HepG2 (cell line): ENCODE measurements around the gene PAFAH1B2. TPM values are rescaled to one million over a fixed set of nuclear protein-coding genes. Genes with fewer than 3 reads are reported as not detected.
A peak's percentile ranks its signal among the peaks of the same experiment; 100 is the strongest.

Source experiments
- CREB1 ChIP-seq, 2 experiments: fragments of 450-650 bp in 1 of 2; IDR thresholded peaks; 2 replicates each; pipeline ENCODE4 v1.6.1; 2016 to 2017; ENCODE audit warnings: control low read depth in 1 of 2, mild to moderate bottlenecking in 1 of 2, missing compliant biosample characterization in 1 of 2, missing genetic modification characterization in 1 of 2
- ETV5 ChIP-seq: IDR thresholded peaks from 2 replicates; pipeline ENCODE4 v1.6.1; 2018; ENCODE audit warnings: missing biosample characterization, missing genetic modification reagents, inconsistent platforms, borderline replicate concordance
- HNRNPH1 ChIP-seq: fragments of 200-400 bp; formaldehyde crosslinking; optimal IDR thresholded peaks from 2 replicates; pipeline ENCODE3; 2017; ENCODE audit warnings: mild to moderate bottlenecking, low read depth, low read length
- NR2F1 ChIP-seq, 2 experiments: fragments of 450-650 bp in 1 of 2; formaldehyde crosslinking in 1 of 2; IDR thresholded peaks; 2 replicates each; pipeline versions ENCODE4 v1.5.0 to v1.6.1; 2016 to 2020; ENCODE audit warnings: mild to moderate bottlenecking in 1 of 2, missing compliant biosample characterization in 1 of 2, missing genetic modification reagents in 1 of 2, moderate library complexity in 1 of 2
- SOX5 ChIP-seq: IDR thresholded peaks from 2 replicates; pipeline ENCODE4 v1.6.1; 2016; ENCODE audit warnings: borderline replicate concordance
- ZBTB20 ChIP-seq: sonication (generic); formaldehyde crosslinking; IDR thresholded peaks from 2 replicates; pipeline ENCODE4 v1.8.1; 2023; ENCODE audit warnings: missing genetic modification reagents, low read depth, mild to moderate bottlenecking, borderline replicate concordance
- ZKSCAN8 ChIP-seq: IDR thresholded peaks from 2 replicates; pipeline ENCODE4 v1.6.1; 2016; ENCODE audit warnings: borderline replicate concordance, missing genetic modification reagents, missing compliant biosample characterization
- ZNF460 ChIP-seq: sonication (generic); formaldehyde crosslinking; IDR thresholded peaks from 2 replicates; pipeline ENCODE4 v1.5.1; 2020; ENCODE audit warnings: missing genetic modification reagents, mild to moderate bottlenecking, borderline replicate concordance
- ZNF644 ChIP-seq: IDR thresholded peaks from 2 replicates; pipeline ENCODE4 v1.6.1; 2016; ENCODE audit warnings: low read depth
- ZNF709 ChIP-seq: sonication (generic); formaldehyde crosslinking; IDR thresholded peaks from 2 replicates; pipeline ENCODE4 v1.5.0; 2020; ENCODE audit warnings: mild to moderate bottlenecking, missing genetic modification reagents
- polyA plus RNA-seq, 8 experiments: library from polyadenylated mRNA; depleted of rRNA in 3 of 8; stranded (reverse) in 7 of 8; unstranded in 1 of 8; fragments of >200 nt; fragmentation: Illumina TruSeq in 4 of 8; extraction: Trizol in 4 of 8; gene quantifications; 2 replicates each; pipeline versions ENCODE4 v1.2.1 to v1.2.3, GENCODE V29; 2011 to 2016; ENCODE audit warnings: low read depth in 4 of 8, missing spikeins in 1 of 8, mixed read lengths in 1 of 8; ENCODE audit not compliant: insufficient read depth in 1 of 8
- total RNA-seq, 5 experiments: library from RNA; depleted of rRNA; stranded (reverse); fragments of >200 nt; fragmentation: Illumina TruSeq; extraction: Trizol; gene quantifications; 2 replicates each; pipeline ENCODE4 v1.2.3, GENCODE V29; 2016; ENCODE audit warnings: low read depth in 1 of 5
- TF ChIP-seq, protein P1 (sequence below): sonication (generic); formaldehyde crosslinking; IDR thresholded peaks from 2 replicates; pipeline ENCODE4 v1.4.0; 2020; ENCODE audit warnings: missing genetic modification reagents
- TF ChIP-seq, protein P2 (sequence below): sonication (generic); formaldehyde crosslinking; IDR thresholded peaks from 2 replicates; pipeline ENCODE4 v1.4.0; 2020; ENCODE audit warnings: missing genetic modification reagents
- TF ChIP-seq, protein P3 (sequence below): sonication (generic); formaldehyde crosslinking; conservative IDR thresholded peaks from 2 replicates; pipeline ENCODE4 v1.4.0; 2020; ENCODE audit warnings: mild to moderate bottlenecking, missing genetic modification reagents, moderate library complexity
- TF ChIP-seq, protein P4 (sequence below): sonication (generic); formaldehyde crosslinking; IDR thresholded peaks from 2 replicates; pipeline ENCODE4 v1.4.0; 2020; ENCODE audit warnings: missing genetic modification reagents, borderline replicate concordance
- TF ChIP-seq, protein P5 (sequence below): sonication (generic); formaldehyde crosslinking; IDR thresholded peaks from 2 replicates; pipeline ENCODE4 v1.8.1; 2023; ENCODE audit warnings: mild to moderate bottlenecking, moderate library complexity, missing genetic modification reagents

Gene PAFAH1B2
- total and polyA plus RNA-seq, 2 of the 13 experiments (the other 11 are each of a cell fraction or from before 2014, with no cell fraction given), result 28.8 to 104 TPM

DNA sequence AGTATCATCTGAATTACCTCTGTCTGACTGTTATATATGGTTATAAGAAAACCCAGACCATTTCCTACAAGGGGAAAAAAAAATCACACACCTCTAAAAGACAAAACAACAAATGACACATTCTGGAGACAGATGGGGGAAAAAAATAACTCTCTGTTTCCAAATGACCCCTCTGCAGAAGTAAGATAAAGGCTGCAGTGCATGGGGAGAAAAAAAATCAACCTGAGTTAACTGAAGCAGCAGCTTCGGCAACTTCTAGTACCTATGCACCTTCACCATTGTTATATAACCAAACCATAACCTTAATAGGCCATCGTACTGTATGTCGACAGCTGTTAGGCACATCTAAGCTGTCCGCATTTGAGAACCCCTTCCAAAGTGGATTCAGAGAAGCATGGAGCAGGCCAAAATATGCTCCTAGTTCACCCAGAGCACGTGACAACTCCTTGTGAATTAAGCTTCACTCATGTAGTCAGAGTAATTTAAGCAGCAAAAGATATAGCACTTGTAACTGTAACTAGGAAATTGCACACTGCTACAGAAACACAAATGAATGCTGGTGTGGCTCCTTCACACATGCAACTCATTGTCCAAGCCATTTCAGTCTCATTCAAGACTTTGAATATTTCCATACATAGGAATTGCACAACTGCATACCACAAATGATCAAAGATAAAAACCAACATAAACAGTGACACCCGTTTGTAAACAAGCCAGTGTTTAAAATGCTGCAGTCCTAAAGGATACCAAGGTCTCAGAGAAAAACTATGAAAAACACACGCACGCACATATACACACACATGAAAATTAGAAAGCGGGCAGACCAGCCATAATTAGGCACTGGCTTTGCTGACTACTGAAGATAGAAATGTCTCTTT, 48.6 kb upstream of the PAFAH1B2 start (continued):
- TF ChIP-seq, protein P1, sequence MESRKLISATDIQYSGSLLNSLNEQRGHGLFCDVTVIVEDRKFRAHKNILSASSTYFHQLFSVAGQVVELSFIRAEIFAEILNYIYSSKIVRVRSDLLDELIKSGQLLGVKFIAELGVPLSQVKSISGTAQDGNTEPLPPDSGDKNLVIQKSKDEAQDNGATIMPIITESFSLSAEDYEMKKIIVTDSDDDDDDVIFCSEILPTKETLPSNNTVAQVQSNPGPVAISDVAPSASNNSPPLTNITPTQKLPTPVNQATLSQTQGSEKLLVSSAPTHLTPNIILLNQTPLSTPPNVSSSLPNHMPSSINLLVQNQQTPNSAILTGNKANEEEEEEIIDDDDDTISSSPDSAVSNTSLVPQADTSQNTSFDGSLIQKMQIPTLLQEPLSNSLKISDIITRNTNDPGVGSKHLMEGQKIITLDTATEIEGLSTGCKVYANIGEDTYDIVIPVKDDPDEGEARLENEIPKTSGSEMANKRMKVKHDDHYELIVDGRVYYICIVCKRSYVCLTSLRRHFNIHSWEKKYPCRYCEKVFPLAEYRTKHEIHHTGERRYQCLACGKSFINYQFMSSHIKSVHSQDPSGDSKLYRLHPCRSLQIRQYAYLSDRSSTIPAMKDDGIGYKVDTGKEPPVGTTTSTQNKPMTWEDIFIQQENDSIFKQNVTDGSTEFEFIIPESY (CRISPR knock-in tag), result no peak
- TF ChIP-seq ZNF460 (CRISPR knock-in tag) (no peak), ZNF644 (CRISPR knock-in tag) (0 out of 2 replicates have a peak, but pooled peaks have one; percentile 16), ETV5 (no peak), CREB1 (IDR thresholded peaks at IDR 0.05) (no peak), CREB1 (CRISPR knock-in tag; IDR thresholded peaks at IDR 0.05) (peak; percentile 66), ZBTB20 (CRISPR knock-in tag) (peak; percentile 96; the same call in 1 of the 2 replicates), NR2F1 (CRISPR knock-in tag; IDR thresholded peaks at IDR 0.05) (peak; percentile 16 to 24; a peak in 1 of 4 replicates), ZKSCAN8 (CRISPR knock-in tag) (0 out of 2 replicates have a peak, but pooled peaks have one; percentile 33), ZNF709 (CRISPR knock-in tag) (no peak), SOX5 (peak; percentile 93; the same call in 1 of the 2 replicates), HNRNPH1 (no peak)
- TF ChIP-seq, protein P2, sequence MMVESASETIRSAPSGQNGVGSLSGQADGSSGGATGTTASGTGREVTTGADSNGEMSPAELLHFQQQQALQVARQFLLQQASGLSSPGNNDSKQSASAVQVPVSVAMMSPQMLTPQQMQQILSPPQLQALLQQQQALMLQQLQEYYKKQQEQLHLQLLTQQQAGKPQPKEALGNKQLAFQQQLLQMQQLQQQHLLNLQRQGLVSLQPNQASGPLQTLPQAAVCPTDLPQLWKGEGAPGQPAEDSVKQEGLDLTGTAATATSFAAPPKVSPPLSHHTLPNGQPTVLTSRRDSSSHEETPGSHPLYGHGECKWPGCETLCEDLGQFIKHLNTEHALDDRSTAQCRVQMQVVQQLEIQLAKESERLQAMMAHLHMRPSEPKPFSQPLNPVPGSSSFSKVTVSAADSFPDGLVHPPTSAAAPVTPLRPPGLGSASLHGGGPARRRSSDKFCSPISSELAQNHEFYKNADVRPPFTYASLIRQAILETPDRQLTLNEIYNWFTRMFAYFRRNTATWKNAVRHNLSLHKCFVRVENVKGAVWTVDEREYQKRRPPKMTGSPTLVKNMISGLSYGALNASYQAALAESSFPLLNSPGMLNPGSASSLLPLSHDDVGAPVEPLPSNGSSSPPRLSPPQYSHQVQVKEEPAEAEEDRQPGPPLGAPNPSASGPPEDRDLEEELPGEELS (CRISPR knock-in tag), result peak; percentile 96
- TF ChIP-seq, protein P3, sequence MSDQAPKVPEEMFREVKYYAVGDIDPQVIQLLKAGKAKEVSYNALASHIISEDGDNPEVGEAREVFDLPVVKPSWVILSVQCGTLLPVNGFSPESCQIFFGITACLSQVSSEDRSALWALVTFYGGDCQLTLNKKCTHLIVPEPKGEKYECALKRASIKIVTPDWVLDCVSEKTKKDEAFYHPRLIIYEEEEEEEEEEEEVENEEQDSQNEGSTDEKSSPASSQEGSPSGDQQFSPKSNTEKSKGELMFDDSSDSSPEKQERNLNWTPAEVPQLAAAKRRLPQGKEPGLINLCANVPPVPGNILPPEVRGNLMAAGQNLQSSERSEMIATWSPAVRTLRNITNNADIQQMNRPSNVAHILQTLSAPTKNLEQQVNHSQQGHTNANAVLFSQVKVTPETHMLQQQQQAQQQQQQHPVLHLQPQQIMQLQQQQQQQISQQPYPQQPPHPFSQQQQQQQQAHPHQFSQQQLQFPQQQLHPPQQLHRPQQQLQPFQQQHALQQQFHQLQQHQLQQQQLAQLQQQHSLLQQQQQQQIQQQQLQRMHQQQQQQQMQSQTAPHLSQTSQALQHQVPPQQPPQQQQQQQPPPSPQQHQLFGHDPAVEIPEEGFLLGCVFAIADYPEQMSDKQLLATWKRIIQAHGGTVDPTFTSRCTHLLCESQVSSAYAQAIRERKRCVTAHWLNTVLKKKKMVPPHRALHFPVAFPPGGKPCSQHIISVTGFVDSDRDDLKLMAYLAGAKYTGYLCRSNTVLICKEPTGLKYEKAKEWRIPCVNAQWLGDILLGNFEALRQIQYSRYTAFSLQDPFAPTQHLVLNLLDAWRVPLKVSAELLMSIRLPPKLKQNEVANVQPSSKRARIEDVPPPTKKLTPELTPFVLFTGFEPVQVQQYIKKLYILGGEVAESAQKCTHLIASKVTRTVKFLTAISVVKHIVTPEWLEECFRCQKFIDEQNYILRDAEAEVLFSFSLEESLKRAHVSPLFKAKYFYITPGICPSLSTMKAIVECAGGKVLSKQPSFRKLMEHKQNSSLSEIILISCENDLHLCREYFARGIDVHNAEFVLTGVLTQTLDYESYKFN (CRISPR knock-in tag), result peak; percentile 73; the same call in 1 of the 2 replicates
- TF ChIP-seq, protein P4, sequence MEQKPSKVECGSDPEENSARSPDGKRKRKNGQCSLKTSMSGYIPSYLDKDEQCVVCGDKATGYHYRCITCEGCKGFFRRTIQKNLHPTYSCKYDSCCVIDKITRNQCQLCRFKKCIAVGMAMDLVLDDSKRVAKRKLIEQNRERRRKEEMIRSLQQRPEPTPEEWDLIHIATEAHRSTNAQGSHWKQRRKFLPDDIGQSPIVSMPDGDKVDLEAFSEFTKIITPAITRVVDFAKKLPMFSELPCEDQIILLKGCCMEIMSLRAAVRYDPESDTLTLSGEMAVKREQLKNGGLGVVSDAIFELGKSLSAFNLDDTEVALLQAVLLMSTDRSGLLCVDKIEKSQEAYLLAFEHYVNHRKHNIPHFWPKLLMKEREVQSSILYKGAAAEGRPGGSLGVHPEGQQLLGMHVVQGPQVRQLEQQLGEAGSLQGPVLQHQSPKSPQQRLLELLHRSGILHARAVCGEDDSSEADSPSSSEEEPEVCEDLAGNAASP (CRISPR knock-in tag), result no peak; the same call in 1 of the 2 replicates
- TF ChIP-seq, protein P5, sequence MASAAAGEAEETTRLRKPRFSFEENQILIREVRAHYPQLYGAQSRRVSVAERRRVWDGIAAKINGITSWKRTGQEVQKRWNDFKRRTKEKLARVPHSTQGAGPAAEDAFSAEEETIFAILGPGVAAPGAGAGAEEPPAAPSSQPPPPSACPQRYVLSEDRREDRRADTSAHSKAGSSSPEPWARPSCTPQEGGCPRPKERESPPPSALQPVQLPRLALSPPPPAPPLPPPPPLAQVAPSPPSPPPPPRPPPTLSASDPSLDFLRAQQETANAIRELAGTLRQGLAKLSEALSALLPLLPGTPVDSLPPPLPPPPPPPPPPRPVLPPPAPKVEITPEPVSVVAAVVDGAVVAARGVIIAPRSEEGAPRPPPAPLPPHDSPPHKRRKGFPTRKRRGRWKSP (CRISPR knock-in tag), result peak; percentile 77; the same call in 1 of the 2 replicates
